Trophoblast cell (in vitro differentiated cells and primary cell): ENCODE results near the gene ZHX3.

Experiments
- DNase-seq, 2 donors: peaks; one replicate each; pipeline ENCODE4 v3.0.0-alpha.2; 2016
- H2AFZ ChIP-seq: 2 replicates; pipeline ENCODE4 v1.6.1; 2013; ENCODE audit warnings: low read length, moderate library complexity, mild to moderate bottlenecking; ENCODE audit not compliant: insufficient read depth, poor library complexity
- H2AK5ac ChIP-seq: 2 replicates; pipeline ENCODE4 v1.6.1; 2013; ENCODE audit warnings: mild to moderate bottlenecking, low read length
- H2BK120ac ChIP-seq: 2 replicates; pipeline ENCODE4 v1.6.1; 2013; ENCODE audit warnings: low read length, mild to moderate bottlenecking, moderate library complexity; ENCODE audit not compliant: insufficient read depth, poor library complexity
- H2BK12ac ChIP-seq: 2 replicates; pipeline ENCODE4 v1.6.1; 2013; ENCODE audit warnings: mild to moderate bottlenecking, low read length, moderate library complexity
- H2BK5ac ChIP-seq: 2 replicates; pipeline ENCODE4 v1.6.1; 2013; ENCODE audit warnings: low read length, low read depth, moderate library complexity, mild to moderate bottlenecking; ENCODE audit not compliant: poor library complexity
- H3K14ac ChIP-seq: 2 replicates; pipeline ENCODE4 v1.6.1; 2013; ENCODE audit warnings: mild to moderate bottlenecking, low read length
- H3K18ac ChIP-seq: 2 replicates; pipeline ENCODE4 v1.6.1; 2013; ENCODE audit warnings: mild to moderate bottlenecking, low read length
- H3K23ac ChIP-seq: 2 replicates; pipeline ENCODE4 v1.6.1; 2013; ENCODE audit warnings: low read length
- H3K27ac ChIP-seq: 2 replicates; pipeline ENCODE4 v1.5.1; 2013; ENCODE audit warnings: low read depth, mild to moderate bottlenecking, inconsistent platforms, low read length, moderate library complexity
- H3K27me3 ChIP-seq: 2 replicates; pipeline ENCODE4 v1.6.1; 2013; ENCODE audit warnings: inconsistent platforms, mild to moderate bottlenecking, low read length, moderate library complexity; ENCODE audit not compliant: insufficient read depth
- H3K36me3 ChIP-seq, 2 experiments: 1 replicate in 1 of 2; 2 replicates in 1 of 2; pipeline ENCODE4 v1.6.1; 2013; ENCODE audit warnings: low read length in 2 of 2, mild to moderate bottlenecking in 2 of 2, moderate library complexity in 1 of 2; ENCODE audit not compliant: insufficient read depth in 2 of 2, control insufficient read depth in 1 of 2
- H3K4ac ChIP-seq: 2 replicates; pipeline ENCODE4 v1.6.1; 2013; ENCODE audit warnings: low read depth, mild to moderate bottlenecking, low read length, moderate library complexity
- H3K4me1 ChIP-seq, 2 experiments: 1 replicate in 1 of 2; 2 replicates in 1 of 2; pipeline ENCODE4 v1.6.1; 2013; ENCODE audit warnings: low read length in 2 of 2, mild to moderate bottlenecking in 2 of 2, moderate library complexity in 1 of 2; ENCODE audit not compliant: insufficient read depth in 2 of 2, control insufficient read depth in 1 of 2
- H3K4me2 ChIP-seq: 2 replicates; pipeline ENCODE4 v1.6.1; 2013; ENCODE audit warnings: inconsistent platforms, mild to moderate bottlenecking, low read length, moderate library complexity
- H3K4me3 ChIP-seq: 2 replicates; pipeline ENCODE4 v1.5.1; 2013; ENCODE audit warnings: mild to moderate bottlenecking, low read depth, low read length, inconsistent platforms
- H3K79me1 ChIP-seq: one replicate; pipeline ENCODE4 v1.6.1; 2013; ENCODE audit warnings: low read length
- H3K79me2 ChIP-seq: 2 replicates; pipeline ENCODE4 v1.6.1; 2013; ENCODE audit warnings: low read length, mild to moderate bottlenecking; ENCODE audit not compliant: control insufficient read depth, insufficient read depth, poor library complexity
- H3K9ac ChIP-seq: 2 replicates; pipeline ENCODE4 v1.6.1; 2013; ENCODE audit warnings: mild to moderate bottlenecking, low read length
- H3K9me3 ChIP-seq: 2 replicates; pipeline ENCODE4 v1.6.1; 2013; ENCODE audit warnings: low read depth, mild to moderate bottlenecking, control low read depth, inconsistent platforms, low read length; ENCODE audit not compliant: insufficient read depth
- H4K12ac ChIP-seq: 2 replicates; pipeline ENCODE4 v1.6.1; 2013; ENCODE audit warnings: low read depth, mild to moderate bottlenecking, low read length, moderate library complexity
- H4K8ac ChIP-seq: 2 replicates; pipeline ENCODE4 v1.6.1; 2013; ENCODE audit warnings: low read depth, mild to moderate bottlenecking, low read length, moderate library complexity
- H4K91ac ChIP-seq: one replicate; pipeline ENCODE4 v1.6.1; 2013; ENCODE audit warnings: low read depth, mild to moderate bottlenecking, low read length, moderate library complexity
- WGBS: extraction: QIAGEN DNeasy Blood & Tissue Kit; methylation state at CpG from one replicate; pipeline ENCODE4 v1.1.7; 2013; ENCODE audit warnings: missing lambda C conversion rate; ENCODE audit not compliant: insufficient read length, insufficient coverage; ENCODE audit errors: extremely low coverage; 5-methylcytosine and 5-hydroxymethylcytosine counted together

The ZHX3 gene

GRCh38 chr20:41265938-41266337 lies 51.6 kb downstream of the ZHX3 start:
- H3K27ac ChIP-seq = no peak overlapping the region
- H3K79me2 ChIP-seq = no peaks in the 10 kb centered on the region
- WGBS = no CpG with 5 or more reads among the region's 2 CpGs
- no peak overlapping the region for H2BK12ac ChIP-seq
- H3K36me3 ChIP-seq = no peaks in the 10 kb centered on the region
- no peaks in the 10 kb centered on the region for H3K79me1 ChIP-seq
- H2AFZ ChIP-seq = no peak overlapping the region
- H3K27me3 ChIP-seq = no peaks in the 10 kb centered on the region
- H3K4me2 ChIP-seq = no peak overlapping the region
- peak in 1 of 2 donors; percentile 61 for DNase-seq
- H3K4me3 ChIP-seq = no peak overlapping the region
- H3K23ac ChIP-seq = no peak overlapping the region
- H3K9me3 ChIP-seq = no peaks in the 10 kb centered on the region
- H4K91ac ChIP-seq = no peak overlapping the region
- H3K4me1 ChIP-seq = no peaks in the 10 kb centered on the region
- H4K12ac ChIP-seq = no peak overlapping the region
- no peak overlapping the region for H3K14ac ChIP-seq
- H4K8ac ChIP-seq = no peak overlapping the region
- H2BK120ac ChIP-seq = no peak overlapping the region
- no peak overlapping the region for H2BK5ac ChIP-seq
- no peak overlapping the region for H3K4ac ChIP-seq
- H2AK5ac ChIP-seq = no peak overlapping the region
- H3K9ac ChIP-seq = no peak overlapping the region
- H3K18ac ChIP-seq = no peak overlapping the region

GRCh38 chr20:41264819-41265218 lies 52.7 kb downstream of the ZHX3 start:
- Histone ChIP-seq H3K23ac (no peak overlapping the region), H3K79me2 (no peaks in the 10 kb centered on the region), H3K4ac (no peak overlapping the region), H3K79me1 (no peaks in the 10 kb centered on the region), H3K18ac (no peak overlapping the region), H2AK5ac (no peak overlapping the region), H3K27ac (no peak overlapping the region), H3K9ac (no peak overlapping the region), H2BK5ac (no peak overlapping the region), H4K12ac (no peak overlapping the region), H4K8ac (no peak overlapping the region), H3K4me1 (no peaks in the 10 kb centered on the region), H3K36me3 (no peaks in the 10 kb centered on the region), H3K27me3 (no peaks in the 10 kb centered on the region), H3K14ac (no peak overlapping the region), H3K9me3 (no peaks in the 10 kb centered on the region), H2BK12ac (no peak overlapping the region), H4K91ac (no peak overlapping the region), H3K4me3 (no peak overlapping the region), H2AFZ (no peak overlapping the region), H3K4me2 (no peak overlapping the region), H2BK120ac (no peak overlapping the region)
- no peak for DNase-seq
- WGBS = no CpG with 5 or more reads among the region's 2 CpGs

GRCh38 chr20:41261790-41262717 lies 55.5 kb downstream of the ZHX3 start:
- Histone ChIP-seq H3K79me2 (no peaks in the 10 kb centered on the region), H2BK12ac (no peak overlapping the region), H3K14ac (no peak overlapping the region), H3K79me1 (no peaks in the 10 kb centered on the region), H3K27me3 (no peaks in the 10 kb centered on the region), H3K4me3 (no peak overlapping the region), H3K4me2 (no peak overlapping the region), H3K9ac (no peak overlapping the region), H3K36me3 (no peaks in the 10 kb centered on the region), H2BK5ac (no peak overlapping the region), H3K4me1 (no peaks in the 10 kb centered on the region), H2BK120ac (no peak overlapping the region), H3K18ac (no peak overlapping the region), H4K91ac (no peak overlapping the region), H4K12ac (no peak overlapping the region), H4K8ac (no peak overlapping the region), H2AFZ (no peak overlapping the region), H3K23ac (no peak overlapping the region), H2AK5ac (no peak overlapping the region), H3K4ac (no peak overlapping the region), H3K27ac (no peak overlapping the region), H3K9me3 (no peaks in the 10 kb centered on the region)
- DNase-seq = no peak
- no CpG with 5 or more reads among the region's 2 CpGs for WGBS

GRCh38 chr20:41261260-41261659 lies 56.3 kb downstream of the ZHX3 start:
- no peak overlapping the region for H3K27ac ChIP-seq
- no peak overlapping the region for H4K12ac ChIP-seq
- H3K79me2 ChIP-seq = no peaks in the 10 kb centered on the region
- H3K79me1 ChIP-seq = no peaks in the 10 kb centered on the region
- no peaks in the 10 kb centered on the region for H3K4me1 ChIP-seq
- no peak overlapping the region for H3K4ac ChIP-seq
- H3K14ac ChIP-seq = no peak overlapping the region
- no peak overlapping the region for H3K9ac ChIP-seq
- H3K4me3 ChIP-seq = no peak overlapping the region
- H3K4me2 ChIP-seq = no peak overlapping the region
- no peak overlapping the region for H2AK5ac ChIP-seq
- H3K36me3 ChIP-seq = no peaks in the 10 kb centered on the region
- H2AFZ ChIP-seq = no peak overlapping the region
- H4K91ac ChIP-seq = no peak overlapping the region
- H3K27me3 ChIP-seq = no peaks in the 10 kb centered on the region
- H3K9me3 ChIP-seq = no peaks in the 10 kb centered on the region
- no peak overlapping the region for H4K8ac ChIP-seq
- H3K23ac ChIP-seq = no peak overlapping the region
- H2BK12ac ChIP-seq = no peak overlapping the region
- no peak overlapping the region for H2BK5ac ChIP-seq
- no peak overlapping the region for H3K18ac ChIP-seq
- no peak overlapping the region for H2BK120ac ChIP-seq
- DNase-seq = no peak
